H9 (cell line): ENCODE measurements around the gene PRKCB. TPM values are rescaled to one million over a fixed set of nuclear protein-coding genes. Genes with fewer than 3 reads are reported as not detected.

Source experiments
- DNase-seq: peaks from one replicate; pipeline ENCODE4 v3.0.0-alpha.2; 2017
- H2AFZ ChIP-seq: one replicate; pipeline ENCODE4 v1.6.1; 2013; ENCODE audit warnings: mild to moderate bottlenecking, low read length, control low read depth, moderate library complexity
- H2AK5ac ChIP-seq: 2 replicates; pipeline ENCODE4 v1.6.1; 2013; ENCODE audit warnings: low read length, control low read depth, mixed read lengths; ENCODE audit not compliant: insufficient read length
- H2BK120ac ChIP-seq: one replicate; pipeline ENCODE4 v1.6.1; 2013; ENCODE audit warnings: low read depth, mild to moderate bottlenecking, low read length, control low read depth, inconsistent platforms; ENCODE audit not compliant: poor library complexity, severe bottlenecking
- H2BK12ac ChIP-seq: 2 replicates; pipeline ENCODE4 v1.6.1; 2013; ENCODE audit warnings: low read length, control low read depth, mixed read lengths, low read depth; ENCODE audit not compliant: insufficient read length
- H2BK15ac ChIP-seq: 2 replicates; pipeline ENCODE4 v1.6.1; 2013; ENCODE audit warnings: low read depth, low read length, control low read depth
- H2BK20ac ChIP-seq: one replicate; pipeline ENCODE4 v1.6.1; 2013; ENCODE audit warnings: low read depth, mild to moderate bottlenecking, low read length, control low read depth, inconsistent platforms; ENCODE audit not compliant: poor library complexity, severe bottlenecking
- H2BK5ac ChIP-seq: 2 replicates; pipeline ENCODE4 v1.6.1; 2013; ENCODE audit warnings: low read length, control low read depth, mixed read lengths; ENCODE audit not compliant: insufficient read length
- H3K14ac ChIP-seq: 2 replicates; pipeline ENCODE4 v1.6.1; 2013; ENCODE audit warnings: low read length, control low read depth; ENCODE audit not compliant: insufficient read depth
- H3K18ac ChIP-seq: 2 replicates; pipeline ENCODE4 v1.6.1; 2013; ENCODE audit warnings: low read depth, mild to moderate bottlenecking, mixed read lengths, low read length, control low read depth; ENCODE audit not compliant: insufficient read length
- H3K23ac ChIP-seq: 2 replicates; pipeline ENCODE4 v1.6.1; 2013; ENCODE audit warnings: low read length, control low read depth, mixed read lengths, low read depth; ENCODE audit not compliant: insufficient read length
- H3K23me2 ChIP-seq: 2 replicates; pipeline ENCODE4 v1.6.1; 2013; ENCODE audit warnings: low read depth, mild to moderate bottlenecking, mixed read lengths, low read length, control low read depth; ENCODE audit not compliant: insufficient read length, poor library complexity, severe bottlenecking
- H3K27ac ChIP-seq: 2 replicates; pipeline ENCODE4 v1.5.1; 2013; ENCODE audit warnings: low read length, control low read depth, mixed read lengths, low read depth; ENCODE audit not compliant: insufficient read length
- H3K27me3 ChIP-seq: 2 replicates; pipeline ENCODE4 v1.6.1; 2013; ENCODE audit warnings: low read length, control low read depth, inconsistent platforms; ENCODE audit not compliant: insufficient read depth
- H3K4ac ChIP-seq: 2 replicates; pipeline ENCODE4 v1.6.1; 2013; ENCODE audit warnings: low read depth, mild to moderate bottlenecking, control low read depth, inconsistent platforms, low read length, moderate library complexity
- H3K4me1 ChIP-seq: 2 replicates; pipeline ENCODE4 v1.6.1; 2013; ENCODE audit warnings: low read length, control low read depth, inconsistent platforms; ENCODE audit not compliant: insufficient read depth
- H3K4me2 ChIP-seq: 2 replicates; pipeline ENCODE4 v1.6.1; 2013; ENCODE audit warnings: low read length, control low read depth, mixed read lengths; ENCODE audit not compliant: insufficient read length, insufficient read depth
- H3K56ac ChIP-seq: 2 replicates; pipeline ENCODE4 v1.6.1; 2013; ENCODE audit warnings: low read depth, mild to moderate bottlenecking, mixed read lengths, low read length, control low read depth; ENCODE audit not compliant: insufficient read length
- H3K79me1 ChIP-seq: 2 replicates; pipeline ENCODE4 v1.6.1; 2013; ENCODE audit warnings: low read depth, mild to moderate bottlenecking, moderate library complexity, low read length, control low read depth, inconsistent platforms; ENCODE audit not compliant: insufficient read depth, poor library complexity, severe bottlenecking
- H3K79me2 ChIP-seq: 2 replicates; pipeline ENCODE4 v1.6.1; 2013; ENCODE audit warnings: low read length, control low read depth, inconsistent platforms; ENCODE audit not compliant: insufficient read depth
- H3K9ac ChIP-seq: 2 replicates; pipeline ENCODE4 v1.6.1; 2013; ENCODE audit warnings: low read length, control low read depth, mixed read lengths; ENCODE audit not compliant: insufficient read length; ENCODE audit errors: extremely low read depth
- H3K9me3 ChIP-seq: one replicate; pipeline ENCODE4 v1.6.1; 2013; ENCODE audit warnings: low read depth, low read length, inconsistent platforms; ENCODE audit not compliant: control insufficient read depth
- H3T11ph ChIP-seq: one replicate; pipeline ENCODE4 v1.6.1; 2013; ENCODE audit warnings: mild to moderate bottlenecking, low read length, control low read depth, inconsistent platforms
- H4K20me1 ChIP-seq: one replicate; pipeline ENCODE4 v1.6.1; 2013; ENCODE audit not compliant: control insufficient read depth, insufficient read length, insufficient read depth
- H4K5ac ChIP-seq: 2 replicates; pipeline ENCODE4 v1.6.1; 2013; ENCODE audit warnings: low read depth, mild to moderate bottlenecking, mixed read lengths, low read length, control low read depth; ENCODE audit not compliant: insufficient read length
- H4K8ac ChIP-seq: replicated peaks from 2 replicates; pipeline ENCODE4 v1.6.1; 2013; ENCODE audit warnings: low read length, control low read depth, mixed read lengths, low read depth; ENCODE audit not compliant: insufficient read length
- H4K91ac ChIP-seq: 2 replicates; pipeline ENCODE4 v1.6.1; 2013; ENCODE audit warnings: low read depth, mild to moderate bottlenecking, moderate library complexity, mixed read lengths, low read length, control low read depth; ENCODE audit not compliant: insufficient read length
- H3K27ac Mint-ChIP-seq, 3 experiments: 2 replicates in 2 of 3; 3 replicates in 1 of 3; pipeline ENCODE4 v1.8.0; 2020 to 2021; ENCODE audit warnings: mixed read lengths in 3 of 3, mild to moderate bottlenecking in 1 of 3, moderate library complexity in 1 of 3
- H3K27me3 Mint-ChIP-seq: 2 replicates; pipeline ENCODE4 v1.8.0; 2021; ENCODE audit warnings: low read depth, mild to moderate bottlenecking, moderate library complexity, mixed read lengths
- H3K36me3 Mint-ChIP-seq, 3 experiments: 2 replicates in 2 of 3; 3 replicates in 1 of 3; pipeline ENCODE4 v1.8.0; 2020 to 2021; ENCODE audit warnings: low read depth in 3 of 3, mixed read lengths in 3 of 3; ENCODE audit not compliant: insufficient read depth in 1 of 3
- H3K4me1 Mint-ChIP-seq, 2 experiments: 2 replicates each; pipeline ENCODE4 v1.8.0; 2020; ENCODE audit warnings: mixed read lengths in 2 of 2
- H3K4me3 Mint-ChIP-seq, 2 experiments: 2 replicates in 1 of 2; 3 replicates in 1 of 2; pipeline ENCODE4 v1.8.0; 2020 to 2021; ENCODE audit warnings: mild to moderate bottlenecking in 2 of 2, mixed read lengths in 2 of 2, moderate library complexity in 1 of 2
- H3K9me3 Mint-ChIP-seq, 2 experiments: 2 replicates in 1 of 2; 3 replicates in 1 of 2; pipeline ENCODE4 v1.8.0; 2020; ENCODE audit warnings: mild to moderate bottlenecking in 2 of 2, mixed read lengths in 2 of 2, moderate library complexity in 1 of 2
- CTCF ChIP-seq: fragments of 200-600 bp; sonication (generic); conservative IDR thresholded peaks from 3 replicates; pipeline ENCODE4 v1.8.0; 2021; ENCODE audit warnings: antibody characterized with exemption, mild to moderate bottlenecking
- WGBS: extraction: QIAGEN DNeasy Blood & Tissue Kit; methylation state at CpG from one replicate; pipeline ENCODE4 v1.1.7; 2013; ENCODE audit warnings: missing lambda C conversion rate, low lambda C conversion rate, mixed read lengths; ENCODE audit not compliant: insufficient read length; ENCODE audit errors: extremely low coverage; 5-methylcytosine and 5-hydroxymethylcytosine counted together
- total RNA-seq: library from RNA; stranded (reverse); gene quantifications from 2 replicates; pipeline ENCODE4 v1.2.1, GENCODE V29; 2021

Gene PRKCB
- total RNA-seq, 1 experiment from 2014 or later = 7.0 TPM

- Histone ChIP-seq H3K9me3 (no peaks in the 10 kb centered on the region), H3K27ac (no peak overlapping the region), H2BK5ac (no peak overlapping the region), H3K79me2 (no peaks in the 10 kb centered on the region), H3T11ph (no peak overlapping the region), H2BK12ac (no peak overlapping the region), H3K9ac (no peak overlapping the region), H2BK120ac (no peak overlapping the region), H4K91ac (no peak overlapping the region), H3K23ac (no peak overlapping the region), H3K27me3 (no peaks in the 10 kb centered on the region), H3K4me1 (no peaks in the 10 kb centered on the region), H2BK20ac (no peak overlapping the region), H4K5ac (no peak overlapping the region), H3K56ac (no peak overlapping the region), H3K23me2 (no peaks in the 10 kb centered on the region), H3K4me2 (no peak overlapping the region), H3K18ac (no peak overlapping the region), H2AFZ (no peak overlapping the region), H4K8ac (no peak overlapping the region), H3K14ac (no peak overlapping the region), H3K79me1 (no peaks in the 10 kb centered on the region), H3K4ac (no peak overlapping the region), H2AK5ac (no peak overlapping the region), H2BK15ac (no peak overlapping the region), H4K20me1 (no peaks in the 10 kb centered on the region)
- no peaks in the 10 kb centered on the region; a peak in 1 of 7 replicates for H3K36me3 Mint-ChIP-seq
- no peak overlapping the region for H3K4me3 Mint-ChIP-seq
- peaks cover 96% of the 10 kb centered on the region for H3K27me3 Mint-ChIP-seq
- no peak overlapping the region for H3K27ac Mint-ChIP-seq
- H3K9me3 Mint-ChIP-seq = no peaks in the 10 kb centered on the region
- no peak for TF ChIP-seq CTCF
- no peak for DNase-seq
- no CpG with 5 or more reads among the region's 1 CpG for WGBS
- H3K4me1 Mint-ChIP-seq = peaks cover 13 to 16% of the 10 kb centered on the region in 2 experiments
Measured at GRCh38 chr16:23857881-23858269, 22.1 kb downstream of the PRKCB start.
